CD14-positive monocyte (primary cell): ENCODE results near the gene SMARCB1. TPM values are rescaled to one million over a fixed set of nuclear protein-coding genes. Genes with fewer than 3 reads are reported as not detected.

Experiments used
- DNase-seq, 3 donors: peaks; one replicate each; pipeline ENCODE4 v3.0.0-alpha.2; 2011 to 2022
- H2AFZ ChIP-seq: 2 replicates; pipeline ENCODE4 v1.6.0; 2012; ENCODE audit warnings: mild to moderate bottlenecking, low read depth, low read length, inconsistent platforms; ENCODE audit not compliant: insufficient read depth, poor library complexity, severe bottlenecking
- H3K27ac ChIP-seq, 2 donors: 1 replicate in 1 of 2; 2 replicates in 1 of 2; pipeline ENCODE4 v1.5.1; 2012 to 2013; ENCODE audit warnings: low read length in 2 of 2, control low read depth in 1 of 2, inconsistent platforms in 1 of 2, low read depth in 1 of 2, mild to moderate bottlenecking in 1 of 2
- H3K27me3 ChIP-seq, 2 donors: one replicate each; pipeline versions ENCODE4 v1.6.0 to v1.6.1; 2011 to 2013; ENCODE audit warnings: low read length in 2 of 2; ENCODE audit not compliant: control insufficient read depth in 2 of 2, insufficient read depth in 2 of 2
- H3K36me3 ChIP-seq, 2 donors: replicated peaks in 1 of 2; 1 replicate in 1 of 2; 2 replicates in 1 of 2; pipeline versions ENCODE4 v1.5.1 to v1.6.1; 2012 to 2013; ENCODE audit warnings: low read length in 2 of 2, control low read depth in 1 of 2, inconsistent platforms in 1 of 2, mild to moderate bottlenecking in 1 of 2; ENCODE audit not compliant: insufficient read depth in 2 of 2, control insufficient read depth in 1 of 2
- H3K4me1 ChIP-seq, 2 donors: 1 replicate in 1 of 2; 2 replicates in 1 of 2; pipeline versions ENCODE4 v1.5.1 to v1.6.1; 2012 to 2013; ENCODE audit warnings: low read length in 2 of 2, control low read depth in 1 of 2, inconsistent platforms in 1 of 2, mild to moderate bottlenecking in 1 of 2, moderate library complexity in 1 of 2; ENCODE audit not compliant: insufficient read depth in 2 of 2, control insufficient read depth in 1 of 2
- H3K4me2 ChIP-seq: replicated peaks from 2 replicates; pipeline ENCODE3; 2012; ENCODE audit warnings: low read length, moderate library complexity, mild to moderate bottlenecking; ENCODE audit not compliant: poor library complexity, severe bottlenecking; ENCODE audit errors: extremely low read depth
- H3K4me3 ChIP-seq, 3 experiments: fragments of 200-600 bp in 1 of 3; sonication (generic) in 1 of 3; replicated peaks in 1 of 3; 1 replicate in 2 of 3; 2 replicates in 1 of 3; pipeline ENCODE4 v1.5.1; 2011 to 2013; ENCODE audit warnings: low read length in 3 of 3, mild to moderate bottlenecking in 3 of 3, control low read depth in 2 of 3, low read depth in 2 of 3, inconsistent platforms in 1 of 3, moderate library complexity in 1 of 3
- H3K79me2 ChIP-seq: 2 replicates; pipeline ENCODE4 v1.6.0; 2012; ENCODE audit warnings: mild to moderate bottlenecking, control low read depth, inconsistent platforms, low read length, moderate library complexity; ENCODE audit not compliant: insufficient read depth
- H3K9ac ChIP-seq: 2 replicates; pipeline ENCODE4 v1.6.0; 2017; ENCODE audit warnings: low read length, mild to moderate bottlenecking; ENCODE audit not compliant: insufficient read depth, poor library complexity, severe bottlenecking
- H3K9me3 ChIP-seq, 2 donors: replicated peaks in 1 of 2; 1 replicate in 1 of 2; 2 replicates in 1 of 2; pipeline versions ENCODE4 v1.5.1 to v1.6.1; 2012 to 2013; ENCODE audit warnings: low read length in 2 of 2, control low read depth in 1 of 2; ENCODE audit not compliant: control insufficient read depth in 1 of 2, insufficient read depth in 1 of 2
- H4K20me1 ChIP-seq: 2 replicates; pipeline ENCODE4 v1.6.0; 2012; ENCODE audit warnings: mild to moderate bottlenecking, low read length, control low read depth, moderate library complexity; ENCODE audit not compliant: insufficient read depth
- H3K27ac Mint-ChIP-seq, 7 donors: one replicate each; pipeline ENCODE4 v1.8.0; 2020; ENCODE audit warnings: mild to moderate bottlenecking in 7 of 7, mixed read lengths in 7 of 7, moderate library complexity in 6 of 7, inconsistent platforms in 2 of 7
- H3K27me3 Mint-ChIP-seq, 3 donors: one replicate each; pipeline ENCODE4 v1.8.0; 2021 to 2022; ENCODE audit warnings: low read depth in 3 of 3, mild to moderate bottlenecking in 3 of 3, mixed read lengths in 3 of 3, moderate library complexity in 3 of 3, inconsistent platforms in 1 of 3
- H3K36me3 Mint-ChIP-seq, 2 donors: one replicate each; pipeline ENCODE4 v1.8.0; 2020; ENCODE audit warnings: mixed read lengths in 2 of 2, inconsistent platforms in 1 of 2, mild to moderate bottlenecking in 1 of 2
- H3K4me1 Mint-ChIP-seq: one replicate; pipeline ENCODE4 v1.8.0; 2020; ENCODE audit warnings: mild to moderate bottlenecking, mixed read lengths
- H3K4me3 Mint-ChIP-seq, 2 donors: one replicate each; pipeline ENCODE4 v1.8.0; 2020; ENCODE audit warnings: mild to moderate bottlenecking in 2 of 2, mixed read lengths in 2 of 2, moderate library complexity in 1 of 2
- H3K9me3 Mint-ChIP-seq, 7 donors: one replicate each; pipeline ENCODE4 v1.8.0; 2020 to 2022; ENCODE audit warnings: mixed read lengths in 7 of 7, mild to moderate bottlenecking in 6 of 7, moderate library complexity in 6 of 7, inconsistent platforms in 2 of 7
- WGBS: methylation state at CpG from one replicate; pipeline ENCODE4 v1.1.5; 2013; ENCODE audit warnings: missing lambda C conversion rate; ENCODE audit not compliant: insufficient coverage; 5-methylcytosine and 5-hydroxymethylcytosine counted together
- intact Hi-C, 2 donors: fragments of 100-400 bp; cut with micrococcal nuclease; formaldehyde crosslinking; loops; one replicate each; pipeline versions ENCODE4 v1.15.0 to v1.15.1; 2023
- polyA plus RNA-seq, 3 donors: library from polyadenylated mRNA; depleted of rRNA in 1 of 3; unstranded in 2 of 3; stranded (reverse) in 1 of 3; fragments of 300-500 nt in 2 of 3; fragments of >200 nt in 1 of 3; fragmentation: Illumina TruSeq in 2 of 3; gene quantifications; 1 replicate in 2 of 3; 2 replicates in 1 of 3; pipeline ENCODE4 v1.2.3, GENCODE V29; 2012 to 2021
- TF ChIP-seq, protein P1 (sequence below): fragments of 200-600 bp; IDR thresholded peaks from one replicate; pipeline ENCODE4 v1.8.0; 2022; ENCODE audit warnings: antibody characterized with exemption, mild to moderate bottlenecking

Gene SMARCB1
- polyA plus RNA-seq, 3 donors = 30.3 to 71.8 (median 31.5) TPM

DNA sequence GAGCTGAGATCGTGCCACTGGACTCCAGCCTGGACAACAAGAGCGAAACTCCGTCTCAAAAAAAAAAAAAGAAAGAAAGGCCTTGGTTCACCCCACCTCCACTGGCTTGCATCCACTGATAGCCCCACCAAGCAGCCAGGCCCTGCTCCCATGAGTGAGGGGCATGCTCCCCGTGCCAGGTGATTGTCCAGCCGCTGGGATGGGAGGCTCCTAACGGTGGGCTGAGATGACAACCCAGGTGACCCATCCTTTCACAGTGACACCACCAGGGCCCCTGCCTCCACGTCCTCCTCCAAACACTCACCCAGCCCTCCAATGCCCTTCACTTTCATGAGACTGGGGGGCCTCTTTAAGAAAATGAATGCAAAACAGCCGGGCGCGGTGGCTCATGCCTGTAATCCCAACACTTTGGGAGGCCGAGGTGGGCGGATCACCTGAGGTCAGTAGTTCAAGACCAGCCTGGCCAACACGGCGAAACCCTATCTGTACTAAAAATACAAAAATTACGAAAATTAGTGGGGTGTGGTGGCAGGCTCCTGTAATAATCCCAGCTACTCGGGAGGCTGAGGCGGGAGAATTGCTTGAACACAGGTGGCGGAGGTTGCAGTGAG lies 60.6 kb downstream of the SMARCB1 start:
- H3K4me2 ChIP-seq = no peak overlapping the region
- WGBS = 97% methylated on average over 6 of the region's 18 CpGs
- Mint-ChIP-seq H3K4me1 (peaks cover 17% of the 10 kb centered on the region), H3K9me3 (peaks cover 0 to 2% (median 0%) of the 10 kb centered on the region in 7 donors), H3K27me3 (peaks cover 8 to 11% (median 10%) of the 10 kb centered on the region in 3 donors), H3K36me3 (no peaks in the 10 kb centered on the region), H3K27ac (no peak overlapping the region), H3K4me3 (no peak overlapping the region)
- H3K36me3 ChIP-seq = no peaks in the 10 kb centered on the region
- no peak overlapping the region for H3K4me3 ChIP-seq
- no peaks in the 10 kb centered on the region for H4K20me1 ChIP-seq
- intact Hi-C loops = loop anchor here in 1 of 2 donors (5.0 kb wide), 1 partner anchor 300 kb away; no protein-coding TSS in a partner anchor
- peaks cover 17 to 20% of the 10 kb centered on the region in 2 donors for H3K4me1 ChIP-seq
- no peak for DNase-seq
- TF ChIP-seq, protein P1, sequence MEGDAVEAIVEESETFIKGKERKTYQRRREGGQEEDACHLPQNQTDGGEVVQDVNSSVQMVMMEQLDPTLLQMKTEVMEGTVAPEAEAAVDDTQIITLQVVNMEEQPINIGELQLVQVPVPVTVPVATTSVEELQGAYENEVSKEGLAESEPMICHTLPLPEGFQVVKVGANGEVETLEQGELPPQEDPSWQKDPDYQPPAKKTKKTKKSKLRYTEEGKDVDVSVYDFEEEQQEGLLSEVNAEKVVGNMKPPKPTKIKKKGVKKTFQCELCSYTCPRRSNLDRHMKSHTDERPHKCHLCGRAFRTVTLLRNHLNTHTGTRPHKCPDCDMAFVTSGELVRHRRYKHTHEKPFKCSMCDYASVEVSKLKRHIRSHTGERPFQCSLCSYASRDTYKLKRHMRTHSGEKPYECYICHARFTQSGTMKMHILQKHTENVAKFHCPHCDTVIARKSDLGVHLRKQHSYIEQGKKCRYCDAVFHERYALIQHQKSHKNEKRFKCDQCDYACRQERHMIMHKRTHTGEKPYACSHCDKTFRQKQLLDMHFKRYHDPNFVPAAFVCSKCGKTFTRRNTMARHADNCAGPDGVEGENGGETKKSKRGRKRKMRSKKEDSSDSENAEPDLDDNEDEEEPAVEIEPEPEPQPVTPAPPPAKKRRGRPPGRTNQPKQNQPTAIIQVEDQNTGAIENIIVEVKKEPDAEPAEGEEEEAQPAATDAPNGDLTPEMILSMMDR = no peak
- H3K79me2 ChIP-seq = no peaks in the 10 kb centered on the region
- H3K9ac ChIP-seq = no peak overlapping the region
- no peak overlapping the region for H2AFZ ChIP-seq
- H3K27me3 ChIP-seq = peaks cover 0 to 5% of the 10 kb centered on the region in 2 donors
- H3K9me3 ChIP-seq = no peaks in the 10 kb centered on the region
- H3K27ac ChIP-seq = no peak overlapping the region

DNA sequence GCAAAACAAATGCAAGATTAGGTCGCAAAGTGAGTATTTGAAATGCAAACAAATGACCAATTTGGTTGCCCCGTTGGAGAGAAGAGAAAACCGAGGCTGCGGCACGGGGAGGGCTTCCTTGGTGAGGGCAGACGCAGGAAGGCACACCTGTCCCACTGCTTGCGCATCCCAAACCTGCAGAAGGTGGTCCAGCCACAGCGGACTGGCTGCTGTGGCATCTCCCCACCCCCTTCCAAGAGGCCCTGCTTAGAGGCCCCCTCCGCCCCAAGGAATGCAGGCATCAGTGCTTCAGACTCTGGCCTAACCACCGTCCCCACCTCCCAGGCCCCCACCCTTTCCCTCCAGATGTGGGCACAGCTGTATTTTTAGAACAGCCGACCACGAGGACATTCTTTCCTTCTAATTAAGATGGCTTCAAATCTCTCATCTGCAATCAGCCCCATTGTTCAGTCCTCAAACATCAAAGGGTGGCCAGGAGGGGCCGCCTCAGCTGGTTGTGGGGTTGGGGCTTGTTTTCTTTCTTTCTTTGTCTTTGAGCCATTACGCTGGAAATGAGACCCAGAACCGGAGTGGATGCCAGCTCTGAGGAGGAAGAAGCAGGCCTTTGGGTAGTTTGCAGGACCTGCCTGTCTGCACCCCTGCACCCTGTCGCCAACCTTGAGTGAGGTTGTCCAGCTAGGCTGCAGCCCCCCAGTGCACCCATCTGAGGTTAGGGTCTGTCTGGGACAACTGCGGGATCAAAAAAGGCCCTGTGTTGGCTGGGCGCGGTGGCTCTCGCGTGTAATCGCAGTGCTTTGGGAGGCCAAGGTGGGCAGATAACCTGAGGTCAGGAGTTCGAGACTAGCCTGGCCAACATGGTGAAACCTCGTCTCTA lies 61.5 kb downstream of the SMARCB1 start:
- Histone ChIP-seq H3K9me3 (no peaks in the 10 kb centered on the region), H3K27me3 (peaks cover 0 to 5% of the 10 kb centered on the region in 2 donors), H3K4me2 (no peak overlapping the region), H3K36me3 (no peaks in the 10 kb centered on the region), H2AFZ (no peak overlapping the region), H3K27ac (no peak overlapping the region), H3K4me3 (no peak overlapping the region), H3K79me2 (no peaks in the 10 kb centered on the region), H4K20me1 (no peaks in the 10 kb centered on the region), H3K9ac (no peak overlapping the region), H3K4me1 (peaks cover 17 to 20% of the 10 kb centered on the region in 2 donors)
- intact Hi-C loops = loop anchor here (2.0 to 5.0 kb wide), 2 partner anchors 79 to 301 kb away; no protein-coding TSS in a partner anchor
- no peak for DNase-seq
- 87% methylated on average over 16 of the region's 24 CpGs for WGBS
- H3K4me3 Mint-ChIP-seq = no peak overlapping the region
- no peak overlapping the region for H3K27ac Mint-ChIP-seq
- TF ChIP-seq, protein P1 = no peak
- H3K27me3 Mint-ChIP-seq = peaks cover 8 to 11% (median 10%) of the 10 kb centered on the region in 3 donors
- no peaks in the 10 kb centered on the region for H3K36me3 Mint-ChIP-seq
- peaks cover 17% of the 10 kb centered on the region for H3K4me1 Mint-ChIP-seq
- H3K9me3 Mint-ChIP-seq = peaks cover 0 to 2% (median 0%) of the 10 kb centered on the region in 7 donors
